Pulmonary artery endothelial cell (primary cell): ENCODE results near the gene IL12B. TPM values are rescaled to one million over a fixed set of nuclear protein-coding genes. Genes with fewer than 3 reads are reported as not detected.
"Not testable (repeated sequence)": the region's sequence is repeated elsewhere in the genome, so short reads cannot be mapped to it uniquely, and the experiment has no call there.

Experiments
- DNase-seq: peaks from one replicate; pipeline ENCODE4 v3.0.0-alpha.2; 2011; ENCODE audit warnings: low read depth, low spot score
- total RNA-seq: library from RNA; depleted of rRNA; stranded (reverse); fragments of >200 nt; gene quantifications from 2 replicates; pipeline ENCODE4 v1.2.3, GENCODE V29; 2014

Gene IL12B
- total RNA-seq, result not detected in 2 replicates

DNA sequence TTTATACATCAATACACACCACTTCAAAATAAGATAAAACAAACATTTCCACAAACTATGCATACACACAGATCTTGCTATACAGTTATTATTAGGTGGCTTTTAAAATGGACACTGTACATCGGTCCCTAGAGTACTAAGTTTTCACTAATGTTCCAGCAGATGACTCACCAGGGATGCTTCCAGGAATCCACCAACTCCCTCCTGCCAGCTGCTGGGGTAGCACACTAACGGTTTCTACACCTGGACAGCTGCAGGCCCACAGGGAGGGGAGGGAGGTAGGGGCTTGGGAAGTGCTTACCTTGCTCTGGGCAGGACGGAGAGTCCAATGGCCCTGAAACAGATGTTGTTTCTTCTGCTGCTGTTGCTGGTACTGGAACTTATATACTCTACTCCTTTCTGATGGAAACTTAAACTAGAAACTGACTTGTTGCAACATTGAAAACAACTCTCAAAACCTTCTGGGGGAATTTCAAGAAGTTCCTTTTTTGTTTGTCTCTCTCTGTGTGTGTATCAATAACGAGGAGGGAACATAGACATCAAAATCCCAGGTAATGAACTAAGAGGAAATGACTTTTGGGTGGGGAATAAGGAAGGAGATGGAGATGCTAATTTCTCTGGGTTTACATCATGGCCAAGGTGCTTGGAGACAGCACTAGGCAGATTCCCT is at the start of gene IL12B:
TSS of gene IL12B (minus strand) at position 357 of the 670 bp plus-strand sequence. CDS start 3,705 bp downstream, outside the sequence.
- DNase-seq, result no peak

DNA sequence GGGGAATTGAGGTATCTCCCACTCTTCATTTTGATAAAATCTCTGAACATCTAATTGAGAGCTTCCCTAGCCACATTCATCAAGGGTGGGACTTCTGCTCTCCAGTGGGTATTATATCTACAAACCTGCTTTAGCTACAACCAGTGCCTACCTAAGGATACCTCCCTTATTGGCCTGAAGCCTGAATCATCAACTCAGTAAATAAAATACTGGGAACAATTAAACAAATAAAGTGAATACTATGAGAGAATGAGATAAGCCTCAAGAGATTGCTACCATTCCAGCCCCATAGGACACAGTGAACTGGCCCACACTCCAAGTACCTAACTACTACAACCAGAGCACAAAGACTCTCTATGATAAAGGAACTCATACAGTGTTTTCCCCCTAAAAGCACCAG is 47.4 kb upstream of the IL12B start:
- DNase-seq, result no peak

DNA sequence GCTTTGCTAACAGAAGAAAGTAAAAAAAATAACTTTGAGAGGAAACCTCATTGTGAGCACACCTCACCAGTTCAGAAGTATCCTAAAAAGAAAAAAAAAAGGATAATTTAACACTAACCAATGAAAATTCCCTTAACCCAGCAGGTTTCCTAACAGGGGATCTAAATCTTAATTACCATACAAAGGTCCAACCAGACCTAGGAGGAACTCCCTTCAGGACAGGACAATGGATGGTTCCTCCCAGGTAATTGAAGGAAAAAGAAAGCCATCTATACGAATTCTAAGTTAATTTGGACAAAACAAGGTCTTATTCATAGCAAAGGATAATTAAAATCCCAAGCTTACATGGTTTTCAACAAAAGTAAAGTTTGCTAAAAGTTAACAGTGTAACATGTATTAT is 37.6 kb upstream of the IL12B start:
- DNase-seq, result not testable (repeated sequence)

DNA sequence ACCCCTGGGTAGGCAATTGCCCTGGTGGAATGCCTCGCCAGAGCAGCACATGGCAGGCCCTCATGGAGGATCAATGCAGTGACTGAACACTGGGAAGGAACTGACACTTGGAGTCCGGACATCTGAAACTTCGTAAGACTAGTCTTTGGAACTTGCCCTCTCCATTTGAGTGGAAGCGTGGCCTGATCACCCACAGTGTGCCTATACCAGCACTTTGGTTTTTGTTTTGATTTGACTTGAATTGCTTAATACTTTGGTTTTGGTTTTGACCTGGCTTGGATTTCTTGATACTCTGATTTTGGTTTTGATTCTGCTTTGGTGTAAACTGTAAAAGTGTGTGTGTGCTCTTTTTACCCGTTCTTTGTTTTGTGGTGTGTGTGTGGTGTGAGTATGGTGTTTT is 36.5 kb upstream of the IL12B start:
- not testable (repeated sequence) for DNase-seq

DNA sequence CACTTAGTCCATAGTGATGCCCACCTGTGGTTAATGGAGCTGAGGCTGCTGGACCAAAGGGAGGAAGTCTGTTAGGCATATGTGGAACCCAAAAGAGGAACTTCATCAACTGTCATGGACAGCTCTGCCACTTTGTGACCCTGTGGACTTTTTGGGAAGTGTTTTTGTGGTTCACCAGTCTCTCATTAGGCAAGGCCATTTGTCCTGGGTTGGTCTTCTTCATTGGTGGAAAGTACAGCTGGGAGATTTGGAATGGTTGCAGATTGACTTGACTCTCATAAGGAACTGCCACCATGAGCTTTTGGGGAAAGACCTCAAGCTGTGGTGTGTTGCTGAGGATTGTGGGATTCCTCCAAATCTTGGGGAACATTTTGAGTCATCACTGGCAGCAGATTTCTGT is 31.9 kb upstream of the IL12B start:
- DNase-seq, result no peak

DNA sequence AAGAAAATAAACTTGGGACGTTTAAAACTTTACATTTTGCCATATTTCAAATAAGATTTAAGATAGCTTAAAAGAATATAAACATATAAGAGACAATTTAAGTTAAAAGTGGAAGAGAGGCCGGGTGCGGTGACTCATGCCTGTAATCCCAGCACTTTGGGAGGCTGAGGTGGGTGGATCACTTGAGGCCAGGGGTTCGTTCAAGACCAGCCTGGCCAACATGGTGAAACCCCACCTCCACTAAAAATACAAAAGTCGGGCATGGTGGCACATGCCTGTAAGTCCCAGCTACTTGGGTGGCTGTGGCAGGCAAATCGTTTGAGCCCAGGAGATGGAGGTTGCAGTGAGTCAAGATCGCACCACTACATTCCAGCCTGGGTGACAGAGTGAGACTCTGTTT is 29.6 kb upstream of the IL12B start:
- not testable (repeated sequence) for DNase-seq

DNA sequence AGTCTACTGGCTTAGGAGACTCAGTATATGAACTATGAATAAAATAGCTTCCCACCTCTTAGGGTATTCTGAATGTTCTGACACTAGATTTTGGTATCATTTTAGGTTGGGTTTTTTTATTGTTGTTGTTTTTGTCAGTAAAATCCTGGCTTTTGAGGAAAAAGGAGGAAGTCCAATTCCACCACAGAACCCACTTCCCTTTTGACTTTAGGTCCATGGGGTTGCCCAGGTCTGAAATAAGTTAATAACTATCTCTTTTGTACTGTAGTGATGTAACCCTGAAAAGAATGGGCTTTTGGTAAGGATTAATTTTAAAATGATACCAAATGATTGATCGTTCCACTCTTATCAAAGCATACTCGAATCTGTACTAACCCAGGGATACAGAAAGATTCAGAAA is 29.1 kb upstream of the IL12B start:
- DNase-seq, result no peak

DNA sequence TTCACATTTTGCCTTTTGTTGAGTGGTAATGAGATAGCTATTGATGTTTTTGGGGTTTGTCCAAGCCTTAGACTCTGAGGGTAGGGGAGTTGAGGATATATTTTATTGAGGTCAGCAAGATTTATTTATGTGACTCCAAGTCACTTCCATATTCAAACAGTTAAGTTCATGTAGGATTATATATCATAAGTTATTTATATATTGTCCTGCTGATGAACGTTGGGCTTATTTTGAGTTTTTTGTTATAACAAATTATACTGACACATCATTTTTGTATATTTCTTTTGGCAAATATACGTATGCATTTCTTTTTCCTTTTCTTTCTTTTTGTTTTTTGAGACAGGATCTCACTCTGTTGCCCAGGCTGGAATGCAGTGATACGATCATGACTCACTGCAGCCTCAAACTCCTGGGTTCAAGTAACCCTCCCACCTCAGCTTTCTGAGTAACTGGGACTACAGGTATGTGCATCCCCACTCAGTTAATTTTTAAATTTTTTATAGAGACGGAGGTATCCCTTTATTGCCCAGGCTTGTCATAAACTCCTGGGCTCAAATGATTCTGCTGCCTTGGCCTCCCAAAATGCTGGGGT is 23.5 kb upstream of the IL12B start:
- DNase-seq, result no peak

DNA sequence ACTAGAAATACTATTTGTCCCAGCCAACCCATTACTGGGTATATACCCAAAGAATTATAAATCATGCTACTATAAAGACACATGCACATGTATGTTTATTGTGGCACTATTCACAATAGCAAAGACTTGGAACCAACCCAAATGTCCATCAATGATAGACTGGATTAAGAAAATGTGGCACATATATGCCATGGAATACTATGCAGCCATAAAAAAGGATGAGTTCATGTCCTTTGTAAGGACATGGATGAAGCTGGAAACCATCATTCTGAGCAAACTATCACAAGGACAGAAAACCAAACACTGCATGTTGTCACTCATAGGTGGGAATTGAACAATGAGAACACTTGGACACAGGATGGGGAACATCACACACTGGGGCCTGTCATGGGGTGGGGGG is 20.4 kb upstream of the IL12B start:
- not testable (repeated sequence) for DNase-seq

DNA sequence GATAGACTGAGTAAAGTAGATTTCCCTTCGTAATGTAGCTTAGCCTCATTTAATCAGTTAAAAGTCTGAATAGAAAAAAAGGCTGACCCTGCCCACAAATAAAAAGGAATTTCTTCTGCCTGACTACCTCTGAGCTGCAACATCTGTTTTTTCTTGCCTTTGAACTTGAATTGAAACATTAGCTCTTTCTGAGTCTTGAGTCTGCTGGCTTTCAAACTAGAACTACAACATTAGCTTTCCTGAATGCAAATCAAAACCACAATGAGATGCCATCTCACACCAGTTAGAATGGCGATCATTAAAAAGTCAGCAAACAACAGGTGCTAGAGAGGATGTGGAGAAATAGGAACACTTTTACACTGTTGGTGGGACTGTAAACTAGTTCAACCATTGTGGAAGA is 19.9 kb upstream of the IL12B start:
- not testable (repeated sequence) for DNase-seq

DNA sequence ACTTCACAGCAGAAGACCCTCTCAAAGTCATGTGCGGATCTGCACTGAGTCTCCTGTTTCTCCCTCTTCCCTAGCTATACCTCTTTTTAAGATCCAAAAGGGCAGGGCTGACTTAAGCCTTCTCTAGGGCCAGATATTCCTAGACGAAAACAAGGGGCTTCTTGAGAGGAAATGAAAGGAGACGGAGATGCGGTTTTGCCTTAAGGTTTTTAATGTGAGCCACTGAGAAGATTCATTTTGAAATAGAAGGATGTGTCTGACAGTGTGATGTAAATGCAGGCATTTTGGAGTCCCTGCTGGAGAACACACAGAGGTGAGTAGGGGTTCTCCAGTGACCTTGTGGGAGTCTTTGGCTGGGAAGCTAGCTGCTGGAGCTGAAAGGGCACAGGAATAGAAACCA is 15.6 kb upstream of the IL12B start:
- no peak for DNase-seq

DNA sequence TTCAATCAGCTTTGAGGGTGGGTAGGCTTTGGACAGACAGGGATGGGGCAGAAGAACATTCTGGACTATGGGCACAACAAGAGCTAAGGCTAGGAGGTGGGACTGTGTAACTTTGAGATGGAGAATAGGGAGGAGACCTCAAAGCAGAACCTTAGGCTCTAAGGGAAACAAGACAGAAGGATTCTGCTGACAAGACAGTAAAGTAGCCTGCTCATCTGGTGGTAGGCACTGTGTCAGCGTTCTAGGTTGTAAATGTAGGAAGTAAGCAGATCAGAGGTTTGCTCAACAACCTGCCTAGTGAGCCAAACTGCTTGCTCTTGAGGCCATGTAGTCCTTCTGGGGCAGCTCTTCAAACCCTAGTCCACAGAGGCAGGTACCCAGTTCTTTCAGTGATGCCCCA is 15.0 kb upstream of the IL12B start:
- no peak for DNase-seq

DNA sequence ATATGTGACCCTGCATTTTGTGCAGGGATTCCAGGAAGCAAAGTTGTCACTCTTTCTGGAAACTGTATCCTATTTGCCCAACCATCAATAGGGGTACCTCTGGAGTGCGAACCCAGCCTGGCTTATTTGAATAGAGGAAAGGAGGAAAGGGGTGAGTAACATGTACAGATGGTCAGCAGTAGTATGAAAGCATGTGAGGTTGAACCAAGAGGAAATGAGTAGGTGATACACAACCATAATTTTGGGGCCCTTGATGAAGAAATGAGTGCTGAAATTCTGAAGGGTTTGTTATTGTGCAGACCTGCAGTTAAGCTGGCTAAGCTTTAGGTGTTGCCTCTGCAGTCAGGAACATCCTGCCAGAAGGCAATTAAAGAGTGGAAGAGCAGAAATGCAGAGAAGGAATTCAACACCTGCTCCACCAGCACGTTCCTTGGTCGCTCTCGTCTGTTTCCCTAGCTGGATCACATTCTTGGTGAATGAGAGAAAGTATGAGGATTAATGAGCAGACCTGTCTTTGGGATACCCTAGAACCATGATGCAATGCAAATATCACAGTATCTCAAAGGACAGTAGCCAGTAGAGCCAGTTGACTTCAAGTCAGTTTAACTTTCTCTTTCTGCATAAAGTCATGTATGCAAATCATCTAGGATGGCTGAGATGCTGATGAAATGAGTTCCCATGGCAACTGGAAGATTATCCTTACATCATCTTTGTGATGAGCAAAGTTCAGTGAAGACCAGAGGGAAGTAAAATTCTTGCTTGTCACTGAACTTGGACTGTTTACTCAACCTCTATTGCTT is 13.2 kb upstream of the IL12B start:
- DNase-seq, result no peak

DNA sequence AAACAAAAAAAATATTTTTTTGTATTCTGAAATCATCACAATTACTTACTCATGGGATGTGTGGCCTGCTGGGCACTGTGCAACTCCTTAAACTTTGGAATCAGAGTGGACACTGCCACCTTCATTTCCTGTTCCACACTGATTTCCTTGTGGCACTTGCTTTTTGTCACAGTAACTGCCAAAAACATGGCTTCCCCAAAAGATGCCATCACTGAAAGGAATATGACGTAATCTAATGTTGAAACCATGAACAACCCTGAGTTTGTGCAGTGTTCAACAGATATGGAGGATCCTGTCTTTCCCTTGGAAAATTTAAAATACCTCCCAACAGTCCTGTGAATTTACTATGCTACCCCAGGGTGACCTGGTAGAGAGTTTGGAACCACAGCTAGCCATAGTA is 12.6 kb upstream of the IL12B start:
- DNase-seq, result no peak

DNA sequence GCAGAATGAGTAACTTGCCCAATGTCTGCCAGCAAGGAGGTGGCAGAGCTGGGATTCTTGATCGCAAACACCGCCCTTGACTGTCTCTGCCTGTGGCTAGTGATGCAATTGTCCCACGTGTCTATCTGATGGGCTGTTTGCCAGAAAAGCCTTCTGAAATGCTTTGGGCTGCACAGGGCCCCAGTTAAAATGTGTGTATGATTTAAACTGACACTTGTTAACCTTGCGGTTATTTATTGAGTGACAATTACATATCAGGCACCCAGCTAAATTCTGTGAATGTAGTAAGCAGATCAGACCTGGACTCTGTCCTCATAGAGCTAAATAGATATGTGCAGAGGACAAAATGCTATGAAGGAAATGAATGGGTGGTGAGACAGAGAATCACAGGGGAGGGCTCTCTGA is 11.6 kb upstream of the IL12B start:
- DNase-seq, result no peak

DNA sequence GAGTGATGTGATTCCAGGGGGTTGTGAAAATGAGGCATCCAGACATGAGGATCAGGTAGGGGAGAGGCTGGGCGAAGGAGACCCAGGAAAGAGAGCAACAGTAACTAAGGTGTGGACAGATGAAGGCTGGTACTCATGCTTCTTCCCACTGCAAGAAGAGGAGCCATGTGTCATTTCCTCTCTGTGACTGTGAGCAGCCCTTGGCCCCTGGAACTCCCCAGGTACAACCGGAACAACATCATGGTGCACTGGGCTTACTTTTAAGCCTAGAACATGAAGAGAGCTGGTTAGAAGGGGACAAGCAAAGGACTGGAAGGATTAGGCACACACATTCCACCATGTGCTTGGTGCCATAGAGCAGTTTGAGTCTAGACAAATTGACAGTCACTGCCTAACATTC is 10.9 kb upstream of the IL12B start:
- no peak for DNase-seq

DNA sequence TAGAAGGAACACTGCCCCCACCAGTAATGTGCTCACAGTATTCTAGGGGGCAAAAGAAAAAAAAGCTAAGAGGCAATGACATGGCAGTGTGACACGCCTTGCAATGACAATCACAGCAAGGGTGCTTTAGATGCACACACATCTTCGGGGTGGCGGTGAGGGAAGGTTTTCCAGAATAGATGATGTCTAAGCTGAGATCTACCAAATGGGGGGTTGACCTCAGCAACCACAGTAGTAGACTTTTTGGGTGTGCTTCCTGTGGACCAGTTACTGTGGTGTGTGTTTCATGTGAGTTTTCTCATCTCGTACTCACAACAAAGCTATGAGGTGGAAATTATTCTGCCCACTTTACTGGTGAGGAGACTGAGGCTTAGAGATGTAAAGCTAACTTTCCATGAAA is 10.2 kb upstream of the IL12B start:
- DNase-seq, result no peak

DNA sequence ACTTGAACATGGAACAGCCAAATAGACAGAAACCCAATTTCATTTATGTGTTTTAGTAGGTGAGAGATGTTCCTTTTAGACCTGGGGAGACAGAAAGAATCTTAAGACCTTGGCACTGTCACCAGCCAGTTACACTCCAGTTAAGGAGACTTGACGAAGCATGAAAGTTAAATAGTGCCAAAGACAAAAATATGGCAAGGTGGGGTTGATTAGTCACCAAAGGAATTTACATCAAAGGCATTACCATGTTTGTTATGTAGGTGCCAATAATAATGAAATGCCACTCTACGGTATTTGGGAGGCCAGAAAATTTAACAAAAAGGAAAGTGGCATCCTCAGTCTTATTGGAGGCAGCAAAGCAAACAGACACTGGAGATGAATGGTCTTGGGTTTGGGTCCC is 9.2 kb upstream of the IL12B start:
- DNase-seq, result no peak

DNA sequence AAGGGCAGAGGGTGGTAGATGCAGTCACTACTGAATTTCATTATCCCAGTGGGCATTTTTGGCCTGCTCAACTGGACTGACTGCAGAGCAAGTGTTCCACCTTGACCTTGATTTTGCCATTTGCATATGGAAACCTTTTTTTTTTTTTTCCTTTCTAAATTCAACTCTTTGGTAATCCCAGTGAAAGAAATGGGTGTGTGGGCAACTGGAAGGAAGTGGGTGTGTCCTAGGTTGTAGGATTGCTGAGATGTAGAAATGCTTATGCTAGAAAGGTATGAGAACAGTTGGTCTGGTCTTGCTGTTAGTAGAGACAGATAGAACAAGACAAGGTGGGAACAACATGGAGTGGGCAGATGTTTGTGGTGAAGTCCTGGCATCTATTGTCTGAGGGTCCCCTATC is 7.8 kb upstream of the IL12B start:
- DNase-seq, result no peak

DNA sequence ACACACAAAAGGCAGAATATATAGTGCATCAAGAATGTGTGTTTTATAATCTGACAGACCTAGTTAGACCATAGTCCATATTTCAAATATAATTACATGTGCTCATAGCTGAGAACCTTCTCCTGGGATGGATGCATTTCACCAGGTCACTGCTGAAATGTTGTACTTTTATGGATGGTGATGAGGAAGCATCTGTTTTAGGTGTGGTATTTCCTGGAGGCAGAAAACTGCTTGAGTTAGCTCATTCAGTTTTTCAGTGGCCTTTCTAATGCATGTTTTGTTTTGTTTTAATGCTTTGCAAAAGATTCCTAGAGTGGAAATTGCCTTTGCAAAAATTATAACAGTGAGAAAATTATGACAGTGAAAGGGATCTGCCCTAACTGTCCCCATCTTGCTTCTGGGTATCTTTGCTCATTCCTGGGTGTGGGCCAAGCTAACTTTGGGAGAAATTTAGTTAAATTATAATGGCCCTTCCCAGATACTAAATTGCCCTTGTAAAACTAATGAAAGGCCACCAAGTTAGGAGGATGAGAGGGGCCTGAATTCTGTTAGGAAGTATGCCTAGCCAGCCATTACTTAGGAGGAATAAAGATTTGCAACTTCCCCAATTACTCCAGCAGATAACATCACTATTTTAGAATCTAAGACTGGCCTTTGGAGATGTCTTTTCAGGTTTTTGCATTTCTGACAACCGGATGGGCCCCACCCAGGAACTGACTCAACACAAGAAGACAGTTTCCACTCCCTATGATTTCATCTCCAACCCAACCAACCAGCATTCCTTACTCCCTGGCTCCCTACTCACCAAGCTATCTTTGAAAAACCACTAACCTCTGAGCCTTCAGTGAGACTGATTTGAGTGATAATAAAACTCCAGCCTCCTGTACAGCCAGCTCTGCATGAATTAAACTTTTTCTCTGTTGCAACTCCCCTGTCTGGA is 7.0 kb upstream of the IL12B start:
- DNase-seq, result no peak

DNA sequence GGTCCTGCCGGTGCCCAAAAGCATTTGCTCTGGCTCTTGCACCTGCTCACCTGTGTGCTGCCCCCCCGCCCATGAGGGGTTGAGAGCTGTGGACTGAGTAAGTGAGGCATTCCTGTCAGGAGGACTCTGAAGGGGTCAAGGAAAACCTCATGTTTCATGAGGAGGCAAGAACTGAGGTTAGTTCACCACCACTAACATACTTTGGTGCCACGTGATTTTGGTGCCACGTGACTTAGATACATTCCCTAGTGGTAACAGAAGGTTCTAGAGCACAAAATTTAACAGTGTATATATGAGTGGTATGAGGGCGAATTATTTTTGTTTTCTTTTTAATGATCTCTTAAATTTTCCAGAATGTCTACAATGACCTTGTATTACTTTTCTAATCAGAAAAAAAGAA is 6.3 kb upstream of the IL12B start:
- DNase-seq, result no peak

DNA sequence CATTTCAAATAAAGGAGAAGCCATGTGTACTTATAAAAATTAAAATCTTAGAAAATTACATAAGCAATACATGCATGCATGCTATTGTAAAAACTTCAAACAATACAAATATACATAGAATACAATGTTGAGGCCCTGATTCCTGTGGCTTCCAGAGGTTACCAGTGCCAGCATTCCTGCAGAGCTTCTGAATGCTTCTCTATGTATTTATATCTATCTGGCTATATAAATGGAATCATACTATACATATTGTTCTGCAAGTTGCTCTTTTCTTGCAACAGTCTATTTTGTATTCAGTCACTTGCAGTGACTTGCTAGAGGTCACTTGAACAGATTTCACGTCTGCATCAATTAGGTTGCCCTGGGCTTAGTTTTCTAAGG is 3.2 kb upstream of the IL12B start:
- no peak for DNase-seq
